HK-2 (cell line): Measurements from ENCODE around the gene SATL1.
A peak's percentile ranks its signal among the peaks of the same experiment; 100 is the strongest.
"Not testable (repeated sequence)": the region's sequence is repeated elsewhere in the genome, so short reads cannot be mapped to it uniquely, and the experiment has no call there.

ENCODE experiments used
- DNase-seq: peaks from one replicate; pipeline ENCODE4 v3.0.0-alpha.2; 2018; ENCODE audit not compliant: unreplicated experiment

SATL1 gene

GRCh38 chrX:85108165-85108564 is 135.4 kb downstream of the SATL1 start:
- DNase-seq: no peak

DNA sequence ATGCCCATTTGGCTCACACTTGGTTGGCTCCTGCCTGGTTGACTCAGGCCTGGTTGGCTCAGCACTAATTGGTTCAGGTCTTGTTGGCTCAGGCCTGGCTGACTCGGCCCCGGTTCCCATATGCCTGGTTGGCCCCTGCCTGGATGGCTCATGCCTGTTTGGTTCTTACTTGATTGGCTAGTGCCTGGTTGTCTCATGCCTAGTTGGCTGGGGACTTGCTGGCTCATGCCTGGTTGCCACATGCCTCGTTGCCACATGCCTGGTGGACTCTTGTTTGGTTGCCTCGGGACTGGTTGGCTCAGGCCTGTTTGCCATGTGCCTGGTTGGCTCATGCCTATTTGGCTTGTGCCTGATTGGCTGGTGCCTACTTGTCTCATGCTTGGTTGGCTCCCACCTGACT is 136.2 kb downstream of the SATL1 start:
- peak; percentile 12 for DNase-seq

GRCh38 chrX:85089321-85089840 is 154.2 kb downstream of the SATL1 start:
- DNase-seq: no peak

DNA sequence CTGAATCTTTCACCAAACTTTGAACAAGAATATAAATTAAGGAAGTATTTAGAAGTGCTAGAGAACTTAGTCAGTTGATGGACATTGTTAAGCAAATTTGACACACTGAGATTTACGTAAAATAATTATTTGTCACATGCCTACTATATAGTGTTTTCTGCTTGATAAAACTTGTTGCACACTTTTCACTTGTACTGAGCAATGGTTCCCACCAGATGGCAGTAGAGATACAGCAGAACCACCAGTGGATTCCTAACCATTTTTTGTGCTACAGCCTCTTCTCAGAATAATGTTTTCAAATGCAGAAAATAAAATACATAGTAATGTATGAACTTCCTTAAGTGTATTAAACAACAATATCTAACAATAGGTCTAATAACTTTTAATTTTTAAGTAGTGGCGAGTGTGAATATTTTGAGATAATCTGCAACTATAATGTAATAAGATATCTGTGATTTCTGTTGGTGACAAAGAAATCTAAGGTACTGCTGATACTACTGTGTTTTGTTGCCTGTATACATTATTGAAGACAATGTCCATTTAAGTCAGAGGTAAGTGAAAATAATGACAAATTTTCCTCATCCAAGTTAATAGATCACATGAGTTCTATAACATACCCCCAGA is 158.7 kb downstream of the SATL1 start:
- DNase-seq: no peak

- DNase-seq: not testable (repeated sequence)
Observed at GRCh38 chrX:85077247-85077646, 166.3 kb downstream of the SATL1 start.

- DNase-seq: no peak
Observed at GRCh38 chrX:85065512-85066198, 177.9 kb downstream of the SATL1 start.

- no peak for DNase-seq
Observed at GRCh38 chrX:85052636-85053343, 190.8 kb downstream of the SATL1 start.

DNA sequence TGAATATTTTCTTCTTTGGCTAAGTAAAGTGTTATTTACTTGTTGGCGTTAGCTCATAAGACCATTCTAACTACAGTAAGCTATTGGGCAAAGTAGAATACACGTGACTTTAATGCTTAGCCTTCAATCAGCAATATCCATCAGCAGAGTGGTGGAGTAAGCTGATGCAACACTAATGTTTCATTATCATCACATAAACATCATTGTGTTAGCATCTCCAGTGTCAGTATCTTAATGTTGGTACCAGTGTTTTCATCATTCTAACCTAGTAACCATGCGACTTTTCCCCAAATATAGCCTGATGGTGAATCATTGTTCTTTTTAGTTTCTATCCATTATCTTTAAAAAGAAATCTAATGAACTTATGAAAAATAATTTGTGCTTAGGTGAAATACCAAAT is 191.4 kb downstream of the SATL1 start:
- no peak for DNase-seq

- DNase-seq: no peak
Observed at GRCh38 chrX:85051627-85052026, 192.0 kb downstream of the SATL1 start.
